ENCODE measurements around the gene RPS28.

RPS28 gene

GRCh38 chr19:8367327-8368001 lies 46.2 kb downstream of the RPS28 start:
- peak overlapping the region; percentile 90 for H3K4me3 ChIP-seq (ENCODE audit: low read length)
- peaks cover 59% of the 10 kb centered on the region for H3K4me1 ChIP-seq (ENCODE audit: control insufficient read depth, insufficient read depth, low read length)
- H3K36me3 ChIP-seq (ENCODE audit: control insufficient read depth, insufficient read depth, low read length, severe bottlenecking) = peaks cover 57% of the 10 kb centered on the region
- H3K9ac ChIP-seq (ENCODE audit: low read length) = peak overlapping the region; percentile 94
- H3K27me3 ChIP-seq (replicated peaks; ENCODE audit: control insufficient read depth, insufficient read depth, low read length) = no peaks in the 10 kb centered on the region
- DNase-seq (ENCODE audit: low read depth) = peak; percentile 99
- H3K9me3 ChIP-seq (ENCODE audit: control insufficient read depth, low read length) = no peaks in the 10 kb centered on the region

GRCh38 chr19:8370176-8371010 lies 49.1 kb downstream of the RPS28 start:
- no peak overlapping the region for H3K4me3 ChIP-seq (ENCODE audit: low read length)
- no peak for DNase-seq (ENCODE audit: low read depth)
- peak overlapping the region; percentile 67 for H3K9ac ChIP-seq (ENCODE audit: low read length)
- H3K27me3 ChIP-seq (replicated peaks; ENCODE audit: control insufficient read depth, insufficient read depth, low read length) = no peaks in the 10 kb centered on the region
- H3K36me3 ChIP-seq (ENCODE audit: control insufficient read depth, insufficient read depth, low read length, severe bottlenecking) = peaks cover 79% of the 10 kb centered on the region
- peaks cover 64% of the 10 kb centered on the region for H3K4me1 ChIP-seq (ENCODE audit: control insufficient read depth, insufficient read depth, low read length)
- no peaks in the 10 kb centered on the region for H3K9me3 ChIP-seq (ENCODE audit: control insufficient read depth, low read length)

- no peaks in the 10 kb centered on the region for H3K9me3 ChIP-seq (ENCODE audit: control insufficient read depth, low read length)
- H3K27me3 ChIP-seq (replicated peaks; ENCODE audit: control insufficient read depth, insufficient read depth, low read length) = no peaks in the 10 kb centered on the region
- peaks cover 74% of the 10 kb centered on the region for H3K36me3 ChIP-seq (ENCODE audit: control insufficient read depth, insufficient read depth, low read length, severe bottlenecking)
- H3K9ac ChIP-seq (ENCODE audit: low read length) = peak overlapping the region; percentile 67
- peaks cover 58% of the 10 kb centered on the region for H3K4me1 ChIP-seq (ENCODE audit: control insufficient read depth, insufficient read depth, low read length)
- no peak for DNase-seq (ENCODE audit: low read depth)
- H3K4me3 ChIP-seq (ENCODE audit: low read length) = peak overlapping the region; percentile 44
Measured at GRCh38 chr19:8371011-8371804, 49.9 kb downstream of the RPS28 start.
